ENCODE data around the gene TNNI3. TPM values are rescaled to one million over a fixed set of nuclear protein-coding genes. Genes with fewer than 3 reads are reported as not detected.

The TNNI3 gene
- total RNA-seq, 2 experiments from 2014 or later, result 2.6 TPM; not detected in 1

DNA sequence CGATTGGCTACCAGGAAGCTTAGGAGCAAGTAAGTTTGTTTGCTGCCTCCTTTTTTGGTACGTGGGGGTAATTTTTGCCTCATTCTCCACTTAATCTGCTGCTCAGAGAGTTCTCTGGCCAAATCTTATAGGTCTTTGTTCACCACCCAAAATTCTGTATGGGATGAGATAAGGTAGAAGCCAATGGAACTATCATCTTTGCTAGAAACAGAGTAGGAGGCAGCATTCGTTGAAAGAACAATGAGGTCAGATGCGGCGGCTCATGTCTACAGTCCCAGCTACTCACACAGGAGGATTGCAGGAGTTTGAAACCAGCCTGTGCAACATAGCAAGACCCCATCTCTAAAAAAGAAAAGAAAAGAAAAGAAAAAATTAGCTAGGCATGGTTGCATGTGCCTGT is 13.9 kb upstream of the TNNI3 start:
- H3K9me2 ChIP-seq (ENCODE audit: insufficient read depth, low read length), result no peaks in the 10 kb centered on the region
- H3K9me3 ChIP-seq (ENCODE audit: low read length), result no peaks in the 10 kb centered on the region
- H4K20me1 ChIP-seq (ENCODE audit: insufficient read depth, low read length), result no peaks in the 10 kb centered on the region
- intact Hi-C loops (cut with micrococcal nuclease; ENCODE audit: unreplicated experiment), result loop anchor here (5.0 kb wide), 1 partner anchor 111 kb away; the partner anchor contains the start of genes BRSK1 and HSPBP1
- no peaks in the 10 kb centered on the region for H3K36me3 ChIP-seq (ENCODE audit: insufficient read depth, low read length)
- H2AFZ ChIP-seq (ENCODE audit: low read length), result no peak overlapping the region
- no peak overlapping the region for H3K4me3 ChIP-seq (ENCODE audit: low read depth, low read length, poor library complexity, severe bottlenecking)
- BruUV-seq (replicated peaks), result no TSS peak
- TF ChIP-seq, protein P1, sequence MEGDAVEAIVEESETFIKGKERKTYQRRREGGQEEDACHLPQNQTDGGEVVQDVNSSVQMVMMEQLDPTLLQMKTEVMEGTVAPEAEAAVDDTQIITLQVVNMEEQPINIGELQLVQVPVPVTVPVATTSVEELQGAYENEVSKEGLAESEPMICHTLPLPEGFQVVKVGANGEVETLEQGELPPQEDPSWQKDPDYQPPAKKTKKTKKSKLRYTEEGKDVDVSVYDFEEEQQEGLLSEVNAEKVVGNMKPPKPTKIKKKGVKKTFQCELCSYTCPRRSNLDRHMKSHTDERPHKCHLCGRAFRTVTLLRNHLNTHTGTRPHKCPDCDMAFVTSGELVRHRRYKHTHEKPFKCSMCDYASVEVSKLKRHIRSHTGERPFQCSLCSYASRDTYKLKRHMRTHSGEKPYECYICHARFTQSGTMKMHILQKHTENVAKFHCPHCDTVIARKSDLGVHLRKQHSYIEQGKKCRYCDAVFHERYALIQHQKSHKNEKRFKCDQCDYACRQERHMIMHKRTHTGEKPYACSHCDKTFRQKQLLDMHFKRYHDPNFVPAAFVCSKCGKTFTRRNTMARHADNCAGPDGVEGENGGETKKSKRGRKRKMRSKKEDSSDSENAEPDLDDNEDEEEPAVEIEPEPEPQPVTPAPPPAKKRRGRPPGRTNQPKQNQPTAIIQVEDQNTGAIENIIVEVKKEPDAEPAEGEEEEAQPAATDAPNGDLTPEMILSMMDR (conservative IDR thresholded peaks at IDR 0.05; ENCODE audit: low read length), result no peak
- no peak for TF ChIP-seq EZH2phosphoT487 (IDR thresholded peaks at IDR 0.05; ENCODE audit: borderline replicate concordance, low read depth, low read length)
- no peaks in the 10 kb centered on the region for H3K79me2 ChIP-seq (ENCODE audit: insufficient read depth, low read depth, low read length)
- no peak for DNase-seq (ENCODE audit: low spot score)
- POLR2A ChIA-PET, result no interaction called here
- H3K4me1 ChIP-seq (ENCODE audit: insufficient read depth, low read length, poor library complexity, severe bottlenecking), result peaks cover 27% of the 10 kb centered on the region
- CTCF ChIA-PET (ENCODE audit: unreplicated experiment), result no interaction called here
- H3K27ac ChIP-seq (ENCODE audit: low read depth, low read length, poor library complexity, severe bottlenecking), result no peak overlapping the region
- no peak overlapping the region for H3K4me2 ChIP-seq (ENCODE audit: low read length)

DNA sequence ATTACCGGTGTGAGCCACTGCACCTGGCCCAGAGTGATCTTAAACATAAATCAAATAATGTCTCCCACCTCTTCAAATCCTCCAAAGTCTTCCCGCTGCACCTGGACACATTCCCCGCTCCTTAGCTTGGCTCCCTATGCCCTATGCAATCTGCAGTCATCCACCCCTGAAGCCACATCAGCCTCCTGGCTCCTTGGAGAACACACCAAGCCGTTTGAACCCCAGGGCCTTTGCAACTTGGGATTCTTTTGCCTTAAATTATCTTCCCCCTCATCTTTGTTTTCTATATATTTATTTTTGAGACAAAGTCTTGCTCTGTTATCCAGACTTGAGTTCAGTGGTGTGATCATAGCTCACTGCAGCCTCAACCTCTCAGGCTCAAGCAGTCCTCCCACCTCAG is 11.6 kb upstream of the TNNI3 start:
- no TSS peak for BruUV-seq (replicated peaks)
- ChIA-PET CTCF (ENCODE audit: unreplicated experiment) (no interaction called here), POLR2A (no interaction called here)
- Histone ChIP-seq H3K4me2 (ENCODE audit: low read length) (no peak overlapping the region), H3K4me1 (ENCODE audit: insufficient read depth, low read length, poor library complexity, severe bottlenecking) (peaks cover 19% of the 10 kb centered on the region), H2AFZ (ENCODE audit: low read length) (no peak overlapping the region), H3K27ac (ENCODE audit: low read depth, low read length, poor library complexity, severe bottlenecking) (no peak overlapping the region), H4K20me1 (ENCODE audit: insufficient read depth, low read length) (no peaks in the 10 kb centered on the region), H3K79me2 (ENCODE audit: insufficient read depth, low read depth, low read length) (no peaks in the 10 kb centered on the region), H3K4me3 (ENCODE audit: low read depth, low read length, poor library complexity, severe bottlenecking) (no peak overlapping the region), H3K9me2 (ENCODE audit: insufficient read depth, low read length) (no peaks in the 10 kb centered on the region), H3K36me3 (ENCODE audit: insufficient read depth, low read length) (no peaks in the 10 kb centered on the region), H3K9me3 (ENCODE audit: low read length) (no peaks in the 10 kb centered on the region)
- intact Hi-C loops (cut with micrococcal nuclease; ENCODE audit: unreplicated experiment), result no loop called here
- DNase-seq (ENCODE audit: low spot score), result no peak
- TF ChIP-seq EZH2phosphoT487 (IDR thresholded peaks at IDR 0.05; ENCODE audit: borderline replicate concordance, low read depth, low read length), result no peak
- TF ChIP-seq, protein P1 (conservative IDR thresholded peaks at IDR 0.05; ENCODE audit: low read length), result no peak

DNA sequence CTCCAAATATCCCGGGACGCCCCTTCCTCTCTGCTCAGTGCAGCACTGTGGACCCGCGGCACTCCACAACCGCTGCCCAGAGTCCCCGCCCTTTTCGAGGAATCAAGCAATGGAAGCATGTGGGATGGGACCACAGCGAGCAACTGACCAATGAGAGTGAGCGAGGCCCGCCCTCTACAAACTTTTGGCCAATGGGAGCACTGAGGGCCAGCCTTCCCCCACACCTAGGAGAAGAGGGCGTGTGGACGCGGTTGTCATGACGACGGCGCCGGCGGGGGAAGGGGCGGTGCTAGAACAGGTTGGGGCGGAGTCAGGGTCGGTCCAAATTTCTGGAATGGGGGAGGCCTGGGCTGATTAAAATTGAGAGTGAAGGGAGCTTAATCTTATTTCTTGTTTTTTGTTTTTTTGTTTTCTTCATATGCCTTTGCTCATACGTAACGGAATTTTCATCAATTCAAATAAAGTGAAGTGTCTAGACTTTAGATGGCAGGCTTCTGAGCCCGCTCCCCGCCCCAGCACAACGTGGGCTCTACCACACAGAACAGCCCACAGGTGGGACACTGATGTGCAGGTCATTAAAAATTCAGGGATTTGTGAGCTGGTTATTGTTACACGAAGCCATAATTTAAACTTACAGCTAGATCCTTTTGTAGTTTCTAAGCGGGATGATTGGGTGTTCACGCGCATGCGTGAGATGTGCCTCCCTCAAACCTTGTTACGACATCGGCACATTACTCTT is 9.2 kb upstream of the TNNI3 start, which contains the start of gene DNAAF3:
DNAAF3 (minus strand) TSS at position 84 of the 739 bp plus-strand sequence. CDS start 200 bp downstream, outside the sequence.
- peak; percentile 96 for DNase-seq (ENCODE audit: low spot score)
- Histone ChIP-seq H3K27ac (ENCODE audit: low read depth, low read length, poor library complexity, severe bottlenecking) (no peak within 1 kb of the TSS), H4K20me1 (ENCODE audit: insufficient read depth, low read length) (no peaks in the 10 kb centered on the region), H3K4me3 (ENCODE audit: low read depth, low read length, poor library complexity, severe bottlenecking) (peak within 1 kb of the TSS; percentile 47), H3K9me3 (ENCODE audit: low read length) (no peaks in the 10 kb centered on the region), H3K79me2 (ENCODE audit: insufficient read depth, low read depth, low read length) (no peaks in the 10 kb centered on the region), H3K9me2 (ENCODE audit: insufficient read depth, low read length) (no peaks in the 10 kb centered on the region), H3K36me3 (ENCODE audit: insufficient read depth, low read length) (no peaks in the 10 kb centered on the region), H2AFZ (ENCODE audit: low read length) (peak within 1 kb of the TSS; percentile 32; the same call in 1 of the 2 replicates), H3K4me1 (ENCODE audit: insufficient read depth, low read length, poor library complexity, severe bottlenecking) (peaks cover 7% of the 10 kb centered on the region), H3K4me2 (ENCODE audit: low read length) (peak within 1 kb of the TSS; percentile 55)
- intact Hi-C loops (cut with micrococcal nuclease; ENCODE audit: unreplicated experiment), result loop anchor here (2.0 kb wide), 1 partner anchor 86 kb away; no protein-coding TSS in a partner anchor
- ChIA-PET POLR2A (interaction anchor here (0.5 kb wide), 1 partner anchor 10 kb away, joined by 4 read pairs; no protein-coding TSS in a partner anchor), CTCF (ENCODE audit: unreplicated experiment) (interaction anchor here (0.5 kb wide), 1 partner anchor 104 kb away, joined by 3 read pairs; the partner anchor contains the start of gene RDH13)
- TF ChIP-seq, protein P1 (conservative IDR thresholded peaks at IDR 0.05; ENCODE audit: low read length), result no peak
- no peak for TF ChIP-seq EZH2phosphoT487 (IDR thresholded peaks at IDR 0.05; ENCODE audit: borderline replicate concordance, low read depth, low read length)
- no TSS peak for BruUV-seq (replicated peaks)

Data from OCI-LY7 (cell line).